HG03196 (cell line): Measurements from ENCODE around the gene XPNPEP2.

Source experiments
- ATAC-seq: cut with Tn5 transposase; IDR thresholded peaks from one replicate; pipeline ENCODE4 v1.9.1; 2021; ENCODE audit not compliant: unreplicated experiment

Gene XPNPEP2

GRCh38 chrX:129777218-129778030, 38.6 kb downstream of the XPNPEP2 start:
- ATAC-seq: peak; percentile 30

- ATAC-seq: no peak
These were observed 40.4 kb downstream of the XPNPEP2 start for GRCh38 chrX:129779086-129779672.

GRCh38 chrX:129779747-129780146, 41.0 kb downstream of the XPNPEP2 start, which contains the start of gene SASH3:
Gene SASH3 (plus strand): TSS chrX:129779949. CDS start chrX:129780098, 149 bp downstream.
- ATAC-seq: peak; percentile 30

GRCh38 chrX:129780441-129781105, 41.8 kb downstream of the XPNPEP2 start:
- ATAC-seq: no peak

- ATAC-seq: peak; percentile 68
These were observed 42.4 kb downstream of the XPNPEP2 start for GRCh38 chrX:129781134-129781672.

GRCh38 chrX:129781680-129782495, 43.1 kb downstream of the XPNPEP2 start:
- no peak for ATAC-seq

GRCh38 chrX:129782706-129783105, 43.9 kb downstream of the XPNPEP2 start:
- no peak for ATAC-seq

- ATAC-seq: no peak
These were observed 44.5 kb downstream of the XPNPEP2 start for GRCh38 chrX:129783291-129783713.

GRCh38 chrX:129784371-129784770, 45.6 kb downstream of the XPNPEP2 start:
- no peak for ATAC-seq

- no peak for ATAC-seq
These were observed 46.6 kb downstream of the XPNPEP2 start for GRCh38 chrX:129785160-129785947.

- ATAC-seq: peak; percentile 60
These were observed 47.5 kb downstream of the XPNPEP2 start for GRCh38 chrX:129786210-129786651.

- no peak for ATAC-seq
These were observed 48.7 kb downstream of the XPNPEP2 start for GRCh38 chrX:129787336-129788055.

- ATAC-seq: no peak
These were observed 49.7 kb downstream of the XPNPEP2 start for GRCh38 chrX:129788527-129788926.

- no peak for ATAC-seq
These were observed 51.4 kb downstream of the XPNPEP2 start for GRCh38 chrX:129790146-129790545.

- ATAC-seq: no peak
These were observed 52.0 kb downstream of the XPNPEP2 start for GRCh38 chrX:129790808-129791207.

- no peak for ATAC-seq
These were observed 52.6 kb downstream of the XPNPEP2 start for GRCh38 chrX:129791336-129791735.

- no peak for ATAC-seq
These were observed 53.3 kb downstream of the XPNPEP2 start for GRCh38 chrX:129791961-129792570.

- no peak for ATAC-seq
These were observed 54.0 kb downstream of the XPNPEP2 start for GRCh38 chrX:129792586-129793291.
